Stimulated activated CD4-positive, alpha-beta T cell treated with anti-CD3 and anti-CD28 coated beads, Interleukin-1b, Interleukin-23, amount 100 ng/mL, for 1 hour (primary cell): Measurements from ENCODE around the gene LRIG1.

ENCODE experiments used
- DNase-seq, 2 donors: peaks; one replicate each; pipeline ENCODE4 v3.0.0-alpha.2; 2020; ENCODE audit warnings: low read depth in 2 of 2

The LRIG1 gene

GRCh38 chr3:66506154-66506553 is 5.3 kb upstream of the LRIG1 start:
- DNase-seq = no peak

GRCh38 chr3:66504850-66505641 is 4.2 kb upstream of the LRIG1 start:
- DNase-seq = no peak

- DNase-seq = no peak
These were observed 2.2 kb upstream of the LRIG1 start for GRCh38 chr3:66502981-66503380.

- DNase-seq = no peak
These were observed 1.5 kb upstream of the LRIG1 start for GRCh38 chr3:66502245-66502874.

- no peak for DNase-seq
These were observed 842 bp upstream of the LRIG1 start for GRCh38 chr3:66501483-66502244.

- no peak for DNase-seq
These were observed 794 bp downstream of the LRIG1 start for GRCh38 chr3:66499881-66500575.

GRCh38 chr3:66498687-66499621 is 1.9 kb downstream of the LRIG1 start:
- DNase-seq = no peak

- no peak for DNase-seq
These were observed 2.7 kb downstream of the LRIG1 start for GRCh38 chr3:66497985-66498671.

- DNase-seq = no peak
These were observed 3.4 kb downstream of the LRIG1 start for GRCh38 chr3:66497288-66497984.

GRCh38 chr3:66496746-66497145 is 4.1 kb downstream of the LRIG1 start:
- DNase-seq = no peak

GRCh38 chr3:66496301-66496700 is 4.5 kb downstream of the LRIG1 start:
- no peak for DNase-seq

- no peak for DNase-seq
These were observed 5.2 kb downstream of the LRIG1 start for GRCh38 chr3:66495668-66496045.

GRCh38 chr3:66494959-66495667 is 5.7 kb downstream of the LRIG1 start:
- DNase-seq = no peak

- no peak for DNase-seq
These were observed 7.2 kb downstream of the LRIG1 start for GRCh38 chr3:66493458-66494099.

GRCh38 chr3:66492672-66493071 is 8.2 kb downstream of the LRIG1 start:
- DNase-seq = no peak

- no peak for DNase-seq
These were observed 8.8 kb downstream of the LRIG1 start for GRCh38 chr3:66492071-66492470.

- no peak for DNase-seq
These were observed 9.8 kb downstream of the LRIG1 start for GRCh38 chr3:66490984-66491383.

- no peak for DNase-seq
These were observed 10.6 kb downstream of the LRIG1 start for GRCh38 chr3:66490214-66490613.

GRCh38 chr3:66489581-66489980 is 11.2 kb downstream of the LRIG1 start:
- no peak for DNase-seq
